Measurements from ENCODE around the gene AFAP1L1. TPM values are rescaled to one million over a fixed set of nuclear protein-coding genes. Genes with fewer than 3 reads are reported as not detected.

Gene AFAP1L1
- total RNA-seq, 1 donor from 2014 or later = 239 TPM

GRCh38 chr5:149310947-149311658 lies 39.4 kb downstream of the AFAP1L1 start:
- DNase-seq (ENCODE audit: low read depth) = peak; percentile 61

GRCh38 chr5:149313151-149313841 lies 41.6 kb downstream of the AFAP1L1 start:
- peak; percentile 92 for DNase-seq (ENCODE audit: low read depth)

- DNase-seq (ENCODE audit: low read depth) = no peak
Measured at GRCh38 chr5:149314571-149315111, 43.0 kb downstream of the AFAP1L1 start.

- DNase-seq (ENCODE audit: low read depth) = no peak
Measured at GRCh38 chr5:149315753-149316152, 44.1 kb downstream of the AFAP1L1 start.

GRCh38 chr5:149317281-149318048 lies 45.8 kb downstream of the AFAP1L1 start:
- DNase-seq (ENCODE audit: low read depth) = peak; percentile 78

GRCh38 chr5:149319174-149319573 lies 47.5 kb downstream of the AFAP1L1 start:
- DNase-seq (ENCODE audit: low read depth) = no peak

- DNase-seq (ENCODE audit: low read depth) = peak; percentile 98
Measured at GRCh38 chr5:149320791-149321330, 49.2 kb downstream of the AFAP1L1 start.

GRCh38 chr5:149322518-149322917 lies 50.9 kb downstream of the AFAP1L1 start:
- DNase-seq (ENCODE audit: low read depth) = no peak

- no peak for DNase-seq (ENCODE audit: low read depth)
Measured at GRCh38 chr5:149323210-149323609, 51.6 kb downstream of the AFAP1L1 start.

GRCh38 chr5:149323621-149324205 lies 52.1 kb downstream of the AFAP1L1 start:
- no peak for DNase-seq (ENCODE audit: low read depth)

- DNase-seq (ENCODE audit: low read depth) = peak; percentile 46
Measured at GRCh38 chr5:149324641-149325040, 53.0 kb downstream of the AFAP1L1 start.

- DNase-seq (ENCODE audit: low read depth) = peak; percentile 70
Measured at GRCh38 chr5:149325166-149325735, 53.6 kb downstream of the AFAP1L1 start.

- DNase-seq (ENCODE audit: low read depth) = peak; percentile 39
Measured at GRCh38 chr5:149325894-149326293, 54.2 kb downstream of the AFAP1L1 start.

GRCh38 chr5:149326611-149327010 lies 55.0 kb downstream of the AFAP1L1 start:
- no peak for DNase-seq (ENCODE audit: low read depth)

- no peak for DNase-seq (ENCODE audit: low read depth)
Measured at GRCh38 chr5:149328177-149328576, 56.5 kb downstream of the AFAP1L1 start.

- peak; percentile 68 for DNase-seq (ENCODE audit: low read depth)
Measured at GRCh38 chr5:149333711-149334443, 62.2 kb downstream of the AFAP1L1 start.

- DNase-seq (ENCODE audit: low read depth) = peak; percentile 84
Measured at GRCh38 chr5:149337736-149338135, 66.1 kb downstream of the AFAP1L1 start.

- no peak for DNase-seq (ENCODE audit: low read depth)
Measured at GRCh38 chr5:149338364-149338763, 66.7 kb downstream of the AFAP1L1 start.

GRCh38 chr5:149340920-149341319 lies 69.3 kb downstream of the AFAP1L1 start:
- DNase-seq (ENCODE audit: low read depth) = no peak

- no peak for DNase-seq (ENCODE audit: low read depth)
Measured at GRCh38 chr5:149341876-149342275, 70.2 kb downstream of the AFAP1L1 start.
